B cell (primary cell): ENCODE measurements around the gene PGAM1. TPM values are rescaled to one million over a fixed set of nuclear protein-coding genes. Genes with fewer than 3 reads are reported as not detected.

ENCODE experiments used
- ATAC-seq: fragments of 200-7000 bp; cut with Tn5 transposase; one replicate; pipeline ENCODE4 v1.10.0; 2021; ENCODE audit warnings: low read depth, mild to moderate bottlenecking, moderate number of reproducible peaks, moderate library complexity
- CTCF ChIA-PET: fragments of 350-600 bp; sonication (Branson Sonifier 250); formaldehyde crosslinking; loops from one replicate; lab custom pipeline; 2021; ENCODE audit warnings: antibody characterized with exemption, inconsistent platforms; lab: Charles Lee
- POLR2A ChIA-PET: fragments of 350-600 bp; sonication (Branson Sonifier 250); formaldehyde crosslinking; loops from one replicate; lab custom pipeline; 2021; ENCODE audit warnings: antibody characterized with exemption; lab: Charles Lee
- DNase-seq: peaks from one replicate; pipeline ENCODE4 v3.0.0; 2013
- H2AFZ ChIP-seq: 2 replicates; pipeline ENCODE4 v1.6.1; 2012; ENCODE audit warnings: mild to moderate bottlenecking, low read depth, low read length; ENCODE audit not compliant: insufficient read depth, poor library complexity, severe bottlenecking
- H3K27ac ChIP-seq, 2 donors: 1 replicate in 1 of 2; 2 replicates in 1 of 2; pipeline ENCODE4 v1.5.1; 2012 to 2013; ENCODE audit warnings: low read length in 2 of 2, mild to moderate bottlenecking in 2 of 2, moderate library complexity in 1 of 2
- H3K27me3 ChIP-seq, 4 experiments: fragments of 200-600 bp in 1 of 4; sonication (generic) in 1 of 4; replicated peaks in 1 of 4; 1 replicate in 2 of 4; 2 replicates in 2 of 4; pipeline versions ENCODE4 v1.6.1 to v1.7.0; 2013 to 2016; ENCODE audit warnings: low read length in 3 of 4, mild to moderate bottlenecking in 2 of 4, mixed read lengths in 1 of 4, moderate library complexity in 1 of 4; ENCODE audit not compliant: insufficient read depth in 4 of 4, control insufficient read depth in 3 of 4; ENCODE audit errors: control extremely low read depth in 1 of 4
- H3K36me3 ChIP-seq, 2 experiments: replicated peaks in 1 of 2; 1 replicate in 1 of 2; 2 replicates in 1 of 2; pipeline versions ENCODE4 v1.6.1 to v1.7.1; 2013; ENCODE audit warnings: low read length in 1 of 2; ENCODE audit not compliant: insufficient read depth in 2 of 2, control insufficient read depth in 1 of 2; ENCODE audit errors: control extremely low read depth in 1 of 2, extremely low read depth in 1 of 2
- H3K4me1 ChIP-seq, 2 donors: fragments of 200-600 bp in 1 of 2; sonication (generic) in 1 of 2; 1 replicate in 1 of 2; 2 replicates in 1 of 2; pipeline versions ENCODE4 v1.5.1 to v1.6.1; 2013 to 2017; ENCODE audit warnings: low read length in 2 of 2; ENCODE audit not compliant: control insufficient read depth in 2 of 2, insufficient read depth in 2 of 2
- H3K4me2 ChIP-seq: replicated peaks from 2 replicates; pipeline ENCODE3; 2012; ENCODE audit warnings: mild to moderate bottlenecking, low read depth, low read length; ENCODE audit not compliant: poor library complexity, severe bottlenecking
- H3K4me3 ChIP-seq, 5 experiments: fragments of 200-600 bp in 1 of 5; sonication (generic) in 1 of 5; 1 replicate in 3 of 5; 2 replicates in 2 of 5; pipeline versions ENCODE4 v1.5.1 to v1.7.0; 2011 to 2016; ENCODE audit warnings: low read length in 4 of 5, mild to moderate bottlenecking in 4 of 5, low read depth in 2 of 5, control low read depth in 1 of 5, moderate library complexity in 1 of 5; ENCODE audit not compliant: insufficient read depth in 1 of 5; ENCODE audit errors: control extremely low read depth in 1 of 5, extremely low read depth in 1 of 5
- H3K79me2 ChIP-seq: fragments of 200-600 bp; sonication (generic); one replicate; pipeline ENCODE4 v1.6.0; 2016; ENCODE audit warnings: low read length; ENCODE audit not compliant: control insufficient read depth, insufficient read depth
- H3K9ac ChIP-seq: fragments of 200-600 bp; sonication (generic); 2 replicates; pipeline ENCODE4 v1.6.1; 2017; ENCODE audit warnings: mild to moderate bottlenecking, low read length, moderate library complexity
- H3K9me3 ChIP-seq, 3 donors: one replicate each; pipeline versions ENCODE4 v1.6.1 to v1.7.1; 2013; ENCODE audit warnings: low read length in 2 of 3; ENCODE audit not compliant: control insufficient read depth in 2 of 3, insufficient read depth in 1 of 3; ENCODE audit errors: control extremely low read depth in 1 of 3
- H4K20me1 ChIP-seq: 2 replicates; pipeline ENCODE4 v1.6.0; 2012; ENCODE audit warnings: mild to moderate bottlenecking, low read length; ENCODE audit not compliant: insufficient read depth, control insufficient read depth, poor library complexity, severe bottlenecking
- H3K27ac Mint-ChIP-seq: one replicate; pipeline ENCODE4 v1.8.0; 2021; ENCODE audit warnings: mixed read lengths
- H3K27me3 Mint-ChIP-seq: one replicate; pipeline ENCODE4 v1.8.0; 2021; ENCODE audit warnings: mixed read lengths
- H3K4me1 Mint-ChIP-seq: one replicate; pipeline ENCODE4 v1.8.0; 2021; ENCODE audit warnings: mixed read lengths
- H3K4me3 Mint-ChIP-seq: one replicate; pipeline ENCODE4 v1.8.0; 2021; ENCODE audit warnings: mixed read lengths
- H3K9me3 Mint-ChIP-seq: one replicate; pipeline ENCODE4 v1.8.0; 2022; ENCODE audit warnings: mixed read lengths; ENCODE audit not compliant: insufficient read depth
- CTCF ChIP-seq: fragments of 200-600 bp; IDR thresholded peaks from one replicate; pipeline ENCODE4 v1.8.0; 2022; ENCODE audit warnings: antibody characterized with exemption, mild to moderate bottlenecking
- EZH2 ChIP-seq: IDR thresholded peaks from 2 replicates; pipeline ENCODE4 v1.6.1; 2012; ENCODE audit warnings: borderline replicate concordance, low read depth, mild to moderate bottlenecking, moderate library complexity, low read length; ENCODE audit not compliant: insufficient read depth, poor library complexity, severe bottlenecking
- WGBS: methylation state at CpG from one replicate; pipeline ENCODE4 v1.1.5; 2013; ENCODE audit warnings: missing lambda C conversion rate; ENCODE audit not compliant: insufficient coverage; 5-methylcytosine and 5-hydroxymethylcytosine counted together
- intact Hi-C: fragments of 100-400 bp; cut with micrococcal nuclease; formaldehyde crosslinking; loops from one replicate; pipeline ENCODE4 v1.10.0; 2022
- polyA plus RNA-seq: library from polyadenylated mRNA; depleted of rRNA; stranded (reverse); fragments of >200 nt; gene quantifications from 2 replicates; pipeline ENCODE4 v1.2.3, GENCODE V29; 2012
- total RNA-seq, 2 donors: library from RNA; stranded (reverse); fragments of 120-200 nt in 1 of 2; gene quantifications; 1 replicate in 1 of 2; 2 replicates in 1 of 2; pipeline versions ENCODE4 v1.2.3 to v1.2.4, GENCODE V29; 2013 to 2022

The PGAM1 gene
- total and polyA plus RNA-seq, 2 donors (not counting 1 experiment from before 2014, with no cell fraction given): 48.7 to 83.4 TPM

- H3K27me3 Mint-ChIP-seq: no peaks in the 10 kb centered on the region
- Histone ChIP-seq H2AFZ (no peak overlapping the region), H3K4me2 (no peak overlapping the region), H3K36me3 (peaks cover 7 to 32% of the 10 kb centered on the region in 2 experiments), H4K20me1 (peaks cover 5% of the 10 kb centered on the region), H3K4me3 (no peak overlapping the region), H3K27me3 (no peaks in the 10 kb centered on the region), H3K27ac (no peak overlapping the region), H3K79me2 (peaks cover 17% of the 10 kb centered on the region), H3K4me1 (peaks cover 9 to 13% of the 10 kb centered on the region in 2 donors), H3K9me3 (no peaks in the 10 kb centered on the region), H3K9ac (no peak overlapping the region)
- 94% methylated on average over 3 of the region's 4 CpGs for WGBS
- POLR2A ChIA-PET: no interaction called here
- DNase-seq: no peak
- H3K9me3 Mint-ChIP-seq: no peaks in the 10 kb centered on the region
- H3K27ac Mint-ChIP-seq: no peak overlapping the region
- peaks cover 12% of the 10 kb centered on the region for H3K4me1 Mint-ChIP-seq
- TF ChIP-seq EZH2 (no peak), CTCF (no peak)
- intact Hi-C loops: no loop called here
- no peak for ATAC-seq
- CTCF ChIA-PET: no interaction called here
- H3K4me3 Mint-ChIP-seq: no peak overlapping the region
Measured at GRCh38 chr10:97396056-97396455, 29.9 kb upstream of the PGAM1 start.

- ChIA-PET POLR2A (interaction anchor here (0.5 to 1.6 kb wide), 2 partner anchors 81 to 1193 kb away, joined by 4 to 12 read pairs; partner anchors contain the start of gene FRAT1), CTCF (interaction anchor here (1.1 to 3.0 kb wide), 4 partner anchors 10 to 154 kb away, joined by 3 to 16 read pairs (median 5); partner anchors contain the start of gene FRAT1)
- H3K9ac ChIP-seq: peak overlapping the region; percentile 83
- H3K27me3 ChIP-seq: no peaks in the 10 kb centered on the region
- intact Hi-C loops: no loop called here
- Mint-ChIP-seq H3K4me3 (peak overlapping the region; percentile 98), H3K27me3 (no peaks in the 10 kb centered on the region), H3K27ac (peak overlapping the region; percentile 97), H3K9me3 (no peaks in the 10 kb centered on the region), H3K4me1 (peaks cover 15% of the 10 kb centered on the region)
- DNase-seq (peak; percentile 52), ATAC-seq (peak; percentile 18)
- peaks cover 12 to 19% of the 10 kb centered on the region in 2 donors for H3K4me1 ChIP-seq
- peaks cover 0 to 17% of the 10 kb centered on the region in 2 experiments for H3K36me3 ChIP-seq
- peak overlapping the region; percentile 68 to 98 (median 81) for H3K4me3 ChIP-seq
- H3K4me2 ChIP-seq: peak overlapping the region; percentile 81
- peaks cover 5% of the 10 kb centered on the region for H4K20me1 ChIP-seq
- peaks cover 17% of the 10 kb centered on the region for H3K79me2 ChIP-seq
- peak overlapping the region; percentile 90 to 94 for H3K27ac ChIP-seq
- H2AFZ ChIP-seq: peak overlapping the region; percentile 64
- no peaks in the 10 kb centered on the region for H3K9me3 ChIP-seq
- 47% methylated on average over 18 of the region's 21 CpGs for WGBS
- TF ChIP-seq CTCF (no peak), EZH2 (no peak)
Measured at GRCh38 chr10:97399843-97400545, 26.0 kb upstream of the PGAM1 start.
